Measurements from ENCODE around the gene TGIF2. TPM values are rescaled to one million over a fixed set of nuclear protein-coding genes. Genes with fewer than 3 reads are reported as not detected.

TGIF2 gene
- total and polyA plus RNA-seq, 2 donors (not counting 3 experiments of a cell fraction or from before 2014, with no cell fraction given), result 18.9 to 21.0 TPM

- H3K36me3 ChIP-seq (ENCODE audit: control insufficient read depth in 2 of 2, extremely low read depth in 1 of 2, insufficient read depth in 2 of 2, low read length in 2 of 2), result no peaks in the 10 kb centered on the region
- intact Hi-C loops (cut with micrococcal nuclease), result no loop called here
- H3K9ac ChIP-seq (replicated peaks; ENCODE audit: extremely low read depth, insufficient read depth, low read length), result no peak overlapping the region
- H3K9me3 ChIP-seq (replicated peaks; ENCODE audit: control insufficient read depth, insufficient read depth, low read length), result no peaks in the 10 kb centered on the region
- POLR2A ChIA-PET, result no interaction called here
- FAIRE-seq (no peak), DNase-seq (ENCODE audit: low read depth, low spot score) (no peak)
- BruUV-seq (replicated peaks), result no TSS peak
- CTCF ChIA-PET, result interaction anchor here (0.6 kb wide), 1 partner anchor 94 kb away, joined by 4 read pairs; no protein-coding TSS in a partner anchor
- no peak overlapping the region for H3K4me3 ChIP-seq (replicated peaks in 1 of 3; ENCODE audit: insufficient read depth in 1 of 3, low read depth in 1 of 3, low read length in 3 of 3)
- dilution Hi-C loops (cut with MboI; ENCODE audit: extremely low pct_ligation_motif_present, low sequenced_read_pairs), result no loop called here
- no peak overlapping the region for H2AFZ ChIP-seq (ENCODE audit: low read depth, low read length)
- H3K9me1 ChIP-seq (replicated peaks; ENCODE audit: control insufficient read depth, extremely low read depth, insufficient read depth, low read length), result no peaks in the 10 kb centered on the region
- H3K27ac ChIP-seq (ENCODE audit: insufficient read depth, low read depth, low read length), result no peak overlapping the region
- no peaks in the 10 kb centered on the region for H4K20me1 ChIP-seq (replicated peaks; ENCODE audit: control insufficient read depth, extremely low read depth, insufficient read depth, low read length)
- H3K4me2 ChIP-seq (ENCODE audit: insufficient read depth, low read length), result no peak overlapping the region
- H3K4me1 ChIP-seq (ENCODE audit: control insufficient read depth, extremely low read depth, insufficient read depth, low read length), result no peaks in the 10 kb centered on the region
- H3K27me3 ChIP-seq (ENCODE audit: control insufficient read depth in 2 of 2, insufficient read depth in 2 of 2, low read length in 2 of 2), result no peaks in the 10 kb centered on the region
- TF ChIP-seq POLR2A (IDR thresholded peaks at IDR 0.05; ENCODE audit: low read depth, low read length) (no peak), FOS (IDR thresholded peaks at IDR 0.05; ENCODE audit: borderline replicate concordance, insufficient read depth, low read length) (no peak), POLR2AphosphoS5 (IDR thresholded peaks at IDR 0.05; ENCODE audit: insufficient read depth, low read depth, low read length) (no peak), MAX (IDR thresholded peaks at IDR 0.05; ENCODE audit: insufficient read depth, insufficient read length) (no peak), EZH2 (IDR thresholded peaks at IDR 0.05; ENCODE audit: borderline replicate concordance, low read depth, low read length, severe bottlenecking) (no peak), MYC (IDR thresholded peaks at IDR 0.05; ENCODE audit: low read depth, low read length) (no peak)
- TF ChIP-seq, protein P1, sequence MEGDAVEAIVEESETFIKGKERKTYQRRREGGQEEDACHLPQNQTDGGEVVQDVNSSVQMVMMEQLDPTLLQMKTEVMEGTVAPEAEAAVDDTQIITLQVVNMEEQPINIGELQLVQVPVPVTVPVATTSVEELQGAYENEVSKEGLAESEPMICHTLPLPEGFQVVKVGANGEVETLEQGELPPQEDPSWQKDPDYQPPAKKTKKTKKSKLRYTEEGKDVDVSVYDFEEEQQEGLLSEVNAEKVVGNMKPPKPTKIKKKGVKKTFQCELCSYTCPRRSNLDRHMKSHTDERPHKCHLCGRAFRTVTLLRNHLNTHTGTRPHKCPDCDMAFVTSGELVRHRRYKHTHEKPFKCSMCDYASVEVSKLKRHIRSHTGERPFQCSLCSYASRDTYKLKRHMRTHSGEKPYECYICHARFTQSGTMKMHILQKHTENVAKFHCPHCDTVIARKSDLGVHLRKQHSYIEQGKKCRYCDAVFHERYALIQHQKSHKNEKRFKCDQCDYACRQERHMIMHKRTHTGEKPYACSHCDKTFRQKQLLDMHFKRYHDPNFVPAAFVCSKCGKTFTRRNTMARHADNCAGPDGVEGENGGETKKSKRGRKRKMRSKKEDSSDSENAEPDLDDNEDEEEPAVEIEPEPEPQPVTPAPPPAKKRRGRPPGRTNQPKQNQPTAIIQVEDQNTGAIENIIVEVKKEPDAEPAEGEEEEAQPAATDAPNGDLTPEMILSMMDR (IDR thresholded peaks at IDR 0.05; ENCODE audit: extremely low read depth in 1 of 2, insufficient read depth in 1 of 2, low read depth in 1 of 2, low read length in 2 of 2), result no peak
- no peaks in the 10 kb centered on the region for H3K79me2 ChIP-seq (ENCODE audit: control insufficient read depth, insufficient read depth, low read length)
Measured at GRCh38 chr20:36631646-36632045, 58.2 kb downstream of the TGIF2 start.
